HCT116 (cell line): ENCODE results near the gene VSTM2L. TPM values are rescaled to one million over a fixed set of nuclear protein-coding genes. Genes with fewer than 3 reads are reported as not detected.

Source experiments
- ATAC-seq: fragments of 200-7000 bp; cut with Tn5 transposase; 2 replicates; pipeline ENCODE4 v1.9.1; 2020; ENCODE audit warnings: mild to moderate bottlenecking, moderate library complexity
- BruUV-seq: library from RNA; stranded (reverse); fragments of 400-500 nt; replicated peaks from 2 replicates; lab custom pipeline; 2021; lab: Mats Ljungman, UMichigan
- CTCF ChIA-PET: fragments of 300-600 bp; sonication (Branson Sonifier 250); formaldehyde crosslinking; loops from one replicate; lab custom pipeline; 2021; ENCODE audit warnings: antibody characterized with exemption; lab: Charles Lee
- POLR2A ChIA-PET: fragments of 300-600, 350-600 bp; sonication (Branson Sonifier 250); formaldehyde crosslinking; loops from one replicate; lab custom pipeline; 2021; ENCODE audit warnings: antibody characterized with exemption; lab: Charles Lee
- RAD21 ChIA-PET, 2 experiments: fragments of 300-600 bp; sonication (Branson Sonifier 250); formaldehyde crosslinking; loops; one replicate each; lab custom pipeline; 2023; ENCODE audit warnings: low total read pairs in 2 of 2; ENCODE audit not compliant: uncharacterized antibody in 2 of 2, unreplicated experiment in 2 of 2, low non-redundant PET in 1 of 2; lab: Charles Lee
- DNase-seq: peaks from one replicate; pipeline ENCODE4 v3.0.0-alpha.2; 2010; ENCODE audit warnings: low read depth, low spot score
- H2AFZ ChIP-seq: fragments of 200-600 bp; shearing (Covaris generic), sonication (generic); 2 replicates; pipeline ENCODE4 v1.6.1; 2017; ENCODE audit warnings: low read depth, mixed run types, mixed read lengths, antibody characterized with exemption, low read length; ENCODE audit not compliant: poor library complexity, severe bottlenecking
- H3K27ac ChIP-seq: 2 replicates; pipeline ENCODE4 v1.5.1; 2012; ENCODE audit warnings: low read depth, low read length
- H3K27me3 ChIP-seq: fragments of 200-600 bp; sonication (generic); 2 replicates; pipeline ENCODE4 v1.6.1; 2016; ENCODE audit warnings: mixed run types, low read length, mixed read lengths; ENCODE audit not compliant: insufficient read depth
- H3K36me3 ChIP-seq, 2 experiments: fragments of 200-500 bp in 1 of 2; fragments of 200-600 bp in 1 of 2; sonication (Bioruptor generic) in 1 of 2; sonication (generic) in 1 of 2; 2 replicates each; pipeline versions ENCODE4 v1.5.1 to v1.6.1; 2014 to 2016; ENCODE audit warnings: low read length in 2 of 2, inconsistent platforms in 1 of 2, mixed read lengths in 1 of 2, mixed run types in 1 of 2; ENCODE audit not compliant: insufficient read depth in 2 of 2, control insufficient read depth in 1 of 2
- H3K4me1 ChIP-seq, 2 experiments: fragments of 200-600 bp in 1 of 2; sonication (generic) in 1 of 2; 2 replicates each; pipeline versions ENCODE4 v1.5.1 to v1.6.1; 2012 to 2017; ENCODE audit warnings: low read length in 2 of 2, inconsistent platforms in 1 of 2, mild to moderate bottlenecking in 1 of 2, mixed read lengths in 1 of 2, mixed run types in 1 of 2, moderate library complexity in 1 of 2; ENCODE audit not compliant: insufficient read depth in 2 of 2, control insufficient read depth in 1 of 2
- H3K4me2 ChIP-seq: fragments of 200-600 bp; sonication (generic); 2 replicates; pipeline ENCODE4 v1.6.1; 2017; ENCODE audit warnings: mixed run types, low read length, mixed read lengths
- H3K4me3 ChIP-seq, 2 experiments: fragments of 200-600 bp in 1 of 2; sonication (generic) in 1 of 2; replicated peaks in 1 of 2; 2 replicates each; pipeline ENCODE4 v1.5.1; 2011 to 2016; ENCODE audit warnings: low read length in 2 of 2, control low read depth in 1 of 2, low read depth in 1 of 2, mild to moderate bottlenecking in 1 of 2, mixed read lengths in 1 of 2, mixed run types in 1 of 2
- H3K79me2 ChIP-seq: fragments of 200-600 bp; sonication (generic); 2 replicates; pipeline ENCODE4 v1.6.1; 2017; ENCODE audit warnings: mild to moderate bottlenecking, mixed run types, low read length, moderate library complexity, mixed read lengths; ENCODE audit not compliant: insufficient read depth
- H3K9ac ChIP-seq: fragments of 200-600 bp; sonication (generic); 2 replicates; pipeline ENCODE4 v1.6.1; 2016; ENCODE audit warnings: low read length, mixed read lengths
- H3K9me2 ChIP-seq: fragments of 200-600 bp; sonication (generic), shearing (Covaris generic); 2 replicates; pipeline ENCODE4 v1.6.1; 2017; ENCODE audit warnings: mixed run types, mild to moderate bottlenecking, moderate library complexity; ENCODE audit not compliant: insufficient read depth
- H3K9me3 ChIP-seq, 2 experiments: fragments of 200-500 bp in 1 of 2; fragments of 200-600 bp in 1 of 2; sonication (Bioruptor generic) in 1 of 2; sonication (generic) in 1 of 2; 2 replicates each; pipeline ENCODE4 v1.6.1; 2014 to 2017; ENCODE audit warnings: low read length in 2 of 2, mixed read lengths in 2 of 2, inconsistent platforms in 1 of 2, low read depth in 1 of 2, mild to moderate bottlenecking in 1 of 2, mixed run types in 1 of 2, moderate library complexity in 1 of 2; ENCODE audit not compliant: control insufficient read depth in 1 of 2, insufficient read depth in 1 of 2
- H4K20me1 ChIP-seq: fragments of 200-600 bp; sonication (generic), shearing (Covaris generic); 2 replicates; pipeline ENCODE4 v1.6.1; 2017; ENCODE audit warnings: mixed run types, mild to moderate bottlenecking, moderate library complexity; ENCODE audit not compliant: insufficient read depth
- CTCF ChIP-seq, 3 experiments: fragments of 200-600 bp in 1 of 3; sonication (generic) in 1 of 3; IDR thresholded peaks in 2 of 3; conservative IDR thresholded peaks in 1 of 3; 2 replicates each; pipeline ENCODE4 v1.5.1; 2012 to 2017; ENCODE audit warnings: low read depth in 2 of 3, low read length in 2 of 3, antibody characterized with exemption in 1 of 3, borderline replicate concordance in 1 of 3, control low read depth in 1 of 3, mild to moderate bottlenecking in 1 of 3, mixed read lengths in 1 of 3, mixed run types in 1 of 3, moderate library complexity in 1 of 3; ENCODE audit not compliant: insufficient read depth in 1 of 3
- EGR1 ChIP-seq: IDR thresholded peaks from 2 replicates; pipeline ENCODE4 v1.6.1; 2012; ENCODE audit warnings: low read depth
- ELF1 ChIP-seq: IDR thresholded peaks from 2 replicates; pipeline ENCODE4 v1.6.1; 2012; ENCODE audit warnings: low read depth, borderline replicate concordance
- EZH2 ChIP-seq: fragments of 200-600 bp; sonication (generic); IDR thresholded peaks from 2 replicates; pipeline ENCODE4 v1.6.1; 2017; ENCODE audit warnings: antibody characterized with exemption, mixed run types
- FOSL1 ChIP-seq: IDR thresholded peaks from 2 replicates; pipeline ENCODE4 v1.6.1; 2012; ENCODE audit warnings: low read depth
- JUND ChIP-seq: IDR thresholded peaks from 2 replicates; pipeline ENCODE4 v1.6.1; 2012
- POLR2A ChIP-seq: IDR thresholded peaks from 2 replicates; pipeline ENCODE4 v1.7.0; 2011; ENCODE audit warnings: borderline replicate concordance; ENCODE audit not compliant: insufficient read depth, insufficient read length; ENCODE audit errors: extremely low read depth
- RAD21 ChIP-seq: IDR thresholded peaks from 2 replicates; pipeline ENCODE4 v1.6.1; 2012; ENCODE audit warnings: low read depth, mild to moderate bottlenecking
- REST ChIP-seq: IDR thresholded peaks from 2 replicates; pipeline ENCODE4 v1.6.1; 2012; ENCODE audit warnings: low read depth
- SIN3A ChIP-seq: IDR thresholded peaks from 2 replicates; pipeline ENCODE4 v1.6.1; 2012; ENCODE audit warnings: low read depth
- SP1 ChIP-seq: IDR thresholded peaks from 2 replicates; pipeline ENCODE4 v1.6.1; 2012; ENCODE audit warnings: low read depth
- SRF ChIP-seq: IDR thresholded peaks from 2 replicates; pipeline ENCODE4 v1.6.1; 2012; ENCODE audit warnings: low read depth
- TCF7L2 ChIP-seq: IDR thresholded peaks from 2 replicates; pipeline ENCODE4 v1.7.0; 2011; ENCODE audit warnings: borderline replicate concordance, inconsistent platforms; ENCODE audit not compliant: insufficient read depth, insufficient read length; ENCODE audit errors: extremely low read depth
- ZFX ChIP-seq: fragments of 450-650 bp; IDR thresholded peaks from 2 replicates; pipeline ENCODE4 v1.6.1; 2017
- intact Hi-C: fragments of 100-400 bp; cut with micrococcal nuclease; formaldehyde crosslinking; loops from 2 replicates; pipeline ENCODE4 v1.10.0; 2022
- total RNA-seq: library from RNA; stranded (reverse); gene quantifications from one replicate; pipeline ENCODE4 v1.2.1, GENCODE V29; 2021; ENCODE audit not compliant: unreplicated experiment
- TF ChIP-seq, protein P1 (sequence below): IDR thresholded peaks from 2 replicates; pipeline ENCODE4 v1.6.1; 2012
- TF ChIP-seq, protein P2 (sequence below): IDR thresholded peaks from 2 replicates; pipeline ENCODE4 v1.6.1; 2012

The VSTM2L gene
- total RNA-seq, 1 experiment from 2014 or later: 0.69 TPM

DNA sequence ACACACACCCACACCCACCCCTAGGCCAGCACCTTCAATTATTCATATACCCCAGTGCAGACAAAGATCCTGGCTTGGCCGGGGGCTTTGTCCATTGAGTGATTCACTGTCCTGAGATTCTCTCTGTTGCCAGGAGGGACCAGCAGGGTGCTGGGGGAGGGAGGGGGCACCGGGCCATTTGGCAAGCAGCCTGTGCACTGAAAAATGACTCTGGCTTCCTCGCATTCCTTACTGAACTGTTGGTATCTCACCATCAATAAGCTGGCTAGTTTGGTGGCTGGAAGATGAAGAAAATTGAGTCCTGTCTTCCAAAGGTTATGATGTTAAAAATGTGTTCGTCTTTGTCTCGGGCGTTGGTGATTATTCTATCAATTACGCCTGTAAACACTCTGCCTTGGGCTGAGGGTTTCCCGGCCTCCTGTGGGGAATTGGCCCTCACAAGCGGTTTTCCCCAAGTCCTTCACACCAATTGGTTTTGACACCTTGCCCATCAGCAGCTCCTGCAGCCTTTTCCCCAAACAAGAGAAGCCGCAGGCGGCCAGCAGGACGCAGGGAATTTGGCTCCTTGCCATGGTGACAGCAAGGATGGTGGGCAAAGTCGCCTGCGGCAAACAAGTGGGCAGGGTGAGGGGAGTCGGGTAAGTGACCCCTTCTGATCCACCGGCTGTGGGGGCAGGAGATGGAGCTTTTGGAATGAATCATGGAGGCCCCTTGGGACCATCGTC lies 4.9 kb downstream of the VSTM2L start (continued):
- TF ChIP-seq REST (no peak), EZH2 (no peak), ELF1 (no peak), FOSL1 (no peak), ZFX (no peak)

GRCh38 chr20:37911261-37911660 lies 8.3 kb downstream of the VSTM2L start:
- Histone ChIP-seq H3K9me3 (no peaks in the 10 kb centered on the region), H2AFZ (no peak overlapping the region), H4K20me1 (no peaks in the 10 kb centered on the region), H3K4me1 (peaks cover 0 to 2% of the 10 kb centered on the region in 2 experiments; a peak in 2 of 4 replicates), H3K4me2 (no peak overlapping the region), H3K36me3 (no peaks in the 10 kb centered on the region), H3K27me3 (peaks cover 6% of the 10 kb centered on the region), H3K27ac (no peak overlapping the region), H3K9me2 (no peaks in the 10 kb centered on the region), H3K79me2 (no peaks in the 10 kb centered on the region), H3K4me3 (no peak overlapping the region), H3K9ac (no peak overlapping the region)
- DNase-seq (no peak), ATAC-seq (no peak)
- ChIA-PET POLR2A (no interaction called here), RAD21 (no interaction called here), CTCF (no interaction called here)
- intact Hi-C loops: no loop called here
- no TSS peak for BruUV-seq
- TF ChIP-seq JUND: no peak
- no peak for TF ChIP-seq SRF
- TF ChIP-seq ZFX: no peak
- TF ChIP-seq EGR1: no peak
- TF ChIP-seq ELF1: no peak
- no peak for TF ChIP-seq RAD21
- TF ChIP-seq, protein P1, sequence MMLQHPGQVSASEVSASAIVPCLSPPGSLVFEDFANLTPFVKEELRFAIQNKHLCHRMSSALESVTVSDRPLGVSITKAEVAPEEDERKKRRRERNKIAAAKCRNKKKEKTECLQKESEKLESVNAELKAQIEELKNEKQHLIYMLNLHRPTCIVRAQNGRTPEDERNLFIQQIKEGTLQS: no peak
- TF ChIP-seq CTCF (IDR thresholded peaks at IDR 0.05 in 2 of 3, conservative IDR thresholded peaks at IDR 0.05 in 1 of 3; ENCODE audit: borderline replicate concordance in 1 of 3, insufficient read depth in 1 of 3, low read depth in 2 of 3, low read length in 2 of 3): no peak
- no peak for TF ChIP-seq SP1
- TF ChIP-seq FOSL1: no peak
- no peak for TF ChIP-seq TCF7L2
- no peak for TF ChIP-seq POLR2A
- TF ChIP-seq, protein P2, sequence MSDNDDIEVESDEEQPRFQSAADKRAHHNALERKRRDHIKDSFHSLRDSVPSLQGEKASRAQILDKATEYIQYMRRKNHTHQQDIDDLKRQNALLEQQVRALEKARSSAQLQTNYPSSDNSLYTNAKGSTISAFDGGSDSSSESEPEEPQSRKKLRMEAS: no peak
- TF ChIP-seq SIN3A: no peak
- TF ChIP-seq REST: no peak
